AG10803 (cell line): ENCODE data around the gene ANO6.

Source experiments
- DNase-seq: peaks from one replicate; pipeline ENCODE4 v3.0.0; 2010; ENCODE audit warnings: low read depth
- H3K4me3 ChIP-seq: 2 replicates; pipeline ENCODE4 v1.5.1; 2011; ENCODE audit warnings: mild to moderate bottlenecking, low read length, control low read depth
- CTCF ChIP-seq: conservative IDR thresholded peaks from 2 replicates; pipeline ENCODE4 v1.5.1; 2011; ENCODE audit warnings: mild to moderate bottlenecking, low read length, control low read depth, inconsistent platforms

The ANO6 gene

GRCh38 chr12:45469902-45470301 is 254.0 kb downstream of the ANO6 start:
- no peak for TF ChIP-seq CTCF
- no peak for DNase-seq

GRCh38 chr12:45473636-45474035 is 257.7 kb downstream of the ANO6 start:
- H3K4me3 ChIP-seq = no peak overlapping the region
- no peak for TF ChIP-seq CTCF
- no peak for DNase-seq

More at GRCh38 chr12:45469902-45470301, 254.0 kb downstream of the ANO6 start:
- no peak overlapping the region for H3K4me3 ChIP-seq

GRCh38 chr12:45475594-45475993 is 259.7 kb downstream of the ANO6 start:
- no peak for DNase-seq
- TF ChIP-seq CTCF = no peak
- no peak overlapping the region for H3K4me3 ChIP-seq

DNA sequence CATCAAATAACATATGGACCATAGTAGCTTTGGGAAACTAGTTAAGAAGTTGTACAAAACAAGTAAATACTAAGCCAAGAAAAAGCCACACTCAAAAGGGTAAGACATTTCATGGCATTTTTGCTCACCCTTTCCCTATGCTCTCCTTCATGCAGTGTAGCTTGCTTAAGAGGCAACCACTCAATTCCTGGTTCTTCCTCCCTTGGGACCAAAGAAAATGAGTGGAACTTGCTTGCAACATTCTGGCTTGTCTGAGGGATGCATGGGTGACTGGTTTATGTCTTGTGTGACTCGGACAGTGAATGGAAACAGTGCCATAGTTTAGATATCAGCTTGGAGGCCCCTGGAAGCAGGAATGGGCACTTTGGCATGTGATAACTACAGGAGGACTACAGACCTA is 261.6 kb downstream of the ANO6 start:
- no peak for TF ChIP-seq CTCF
- DNase-seq = peak; percentile 62
- H3K4me3 ChIP-seq = no peak overlapping the region

DNA sequence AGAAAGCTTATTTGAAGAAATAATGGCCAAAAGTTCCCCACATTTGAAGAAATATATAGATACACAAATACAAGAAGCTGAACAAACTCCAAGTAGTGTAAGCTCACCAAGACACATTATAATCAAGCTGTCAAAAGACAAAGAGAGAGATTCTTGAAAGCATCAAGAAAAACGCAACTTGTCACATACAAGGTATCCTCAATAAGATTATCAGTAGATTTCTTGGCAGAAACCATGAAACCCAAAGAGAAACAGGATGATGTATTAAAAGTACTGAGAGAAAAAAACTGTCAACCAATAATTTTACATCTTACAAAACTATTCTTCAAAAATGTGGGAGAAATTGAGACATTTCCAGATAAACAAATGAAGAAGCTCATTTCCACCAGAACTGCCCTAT is 263.0 kb downstream of the ANO6 start:
- no peak for DNase-seq
- no peak for TF ChIP-seq CTCF
- no peak overlapping the region for H3K4me3 ChIP-seq

GRCh38 chr12:45481746-45482145 is 265.9 kb downstream of the ANO6 start:
- H3K4me3 ChIP-seq = no peak overlapping the region
- DNase-seq = no peak
- TF ChIP-seq CTCF = no peak

DNA sequence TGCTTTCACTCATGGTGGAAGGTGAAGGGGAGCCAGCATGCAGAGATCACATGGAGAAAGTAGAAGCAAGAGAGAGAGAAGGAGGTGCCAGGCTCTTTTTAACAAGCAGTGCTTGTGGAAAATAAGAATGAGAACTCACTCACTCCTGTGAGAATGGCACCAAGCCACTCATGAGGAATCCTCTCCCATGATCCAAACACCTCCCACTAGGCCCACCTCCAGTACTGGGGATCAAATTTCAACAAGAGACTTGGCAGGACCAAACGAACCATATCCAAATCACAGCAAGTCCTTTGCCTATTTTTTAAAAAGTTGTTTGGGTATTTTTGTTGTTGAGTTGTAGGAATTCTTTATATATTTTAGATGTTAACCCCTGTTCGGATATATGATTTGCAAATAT is 267.7 kb downstream of the ANO6 start:
- TF ChIP-seq CTCF = no peak
- peak; percentile 28 for DNase-seq

More for the DNA sequence above, 267.7 kb downstream of the ANO6 start:
- H3K4me3 ChIP-seq = no peak overlapping the region
